ENCODE data around the gene SP5. TPM values are rescaled to one million over a fixed set of nuclear protein-coding genes. Genes with fewer than 3 reads are reported as not detected.

Gene SP5
- total and polyA plus RNA-seq, 2 experiments from 2014 or later, result 1.9 to 2.4 TPM

DNA sequence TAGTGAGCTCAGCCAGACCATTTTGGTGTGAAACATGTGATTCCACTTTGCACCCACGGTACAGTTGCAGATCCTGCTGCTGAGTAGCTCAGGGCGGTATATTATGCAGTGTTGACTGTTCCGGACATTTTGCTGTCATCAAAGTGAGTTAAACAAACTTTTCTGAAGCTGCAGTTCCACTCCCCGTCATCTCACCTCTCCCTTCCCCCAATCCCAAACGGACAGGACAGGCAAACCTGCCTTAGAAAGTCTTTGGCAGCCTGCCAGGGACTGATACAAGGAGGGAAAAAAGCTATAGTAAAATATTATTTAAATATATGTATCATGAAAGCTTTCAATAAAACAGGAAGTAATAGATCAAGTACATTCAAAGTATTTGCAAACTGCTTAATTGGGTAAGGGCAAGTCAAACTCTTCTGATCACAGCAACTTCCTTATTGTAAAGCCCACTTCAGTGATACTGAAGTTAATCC, 35.5 kb upstream of the SP5 start:
- TF ChIP-seq EZH2 (IDR thresholded peaks at IDR 0.05; ENCODE audit: borderline replicate concordance) (no peak), EZH2phosphoT487 (IDR thresholded peaks at IDR 0.05; ENCODE audit: low read depth, severe bottlenecking, unreplicated experiment) (no peak)
- TF ChIP-seq, protein P1, sequence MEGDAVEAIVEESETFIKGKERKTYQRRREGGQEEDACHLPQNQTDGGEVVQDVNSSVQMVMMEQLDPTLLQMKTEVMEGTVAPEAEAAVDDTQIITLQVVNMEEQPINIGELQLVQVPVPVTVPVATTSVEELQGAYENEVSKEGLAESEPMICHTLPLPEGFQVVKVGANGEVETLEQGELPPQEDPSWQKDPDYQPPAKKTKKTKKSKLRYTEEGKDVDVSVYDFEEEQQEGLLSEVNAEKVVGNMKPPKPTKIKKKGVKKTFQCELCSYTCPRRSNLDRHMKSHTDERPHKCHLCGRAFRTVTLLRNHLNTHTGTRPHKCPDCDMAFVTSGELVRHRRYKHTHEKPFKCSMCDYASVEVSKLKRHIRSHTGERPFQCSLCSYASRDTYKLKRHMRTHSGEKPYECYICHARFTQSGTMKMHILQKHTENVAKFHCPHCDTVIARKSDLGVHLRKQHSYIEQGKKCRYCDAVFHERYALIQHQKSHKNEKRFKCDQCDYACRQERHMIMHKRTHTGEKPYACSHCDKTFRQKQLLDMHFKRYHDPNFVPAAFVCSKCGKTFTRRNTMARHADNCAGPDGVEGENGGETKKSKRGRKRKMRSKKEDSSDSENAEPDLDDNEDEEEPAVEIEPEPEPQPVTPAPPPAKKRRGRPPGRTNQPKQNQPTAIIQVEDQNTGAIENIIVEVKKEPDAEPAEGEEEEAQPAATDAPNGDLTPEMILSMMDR (IDR thresholded peaks at IDR 0.05; ENCODE audit: poor library complexity), result no peak
- Histone ChIP-seq H3K4me3 (no peak overlapping the region), H3K27ac (no peak overlapping the region), H4K20me1 (ENCODE audit: insufficient read depth, poor library complexity, severe bottlenecking) (no peaks in the 10 kb centered on the region), H3K9me2 (replicated peaks; ENCODE audit: insufficient read depth) (no peaks in the 10 kb centered on the region), H2AFZ (no peak overlapping the region), H3K4me2 (peak overlapping the region; percentile 57), H3K9me3 (ENCODE audit: low read depth) (no peaks in the 10 kb centered on the region), H3K79me2 (no peaks in the 10 kb centered on the region), H3K4me1 (ENCODE audit: insufficient read depth) (peaks cover 10% of the 10 kb centered on the region), H3K36me3 (replicated peaks; ENCODE audit: insufficient read depth, low read depth) (no peaks in the 10 kb centered on the region), H3K27me3 (no peaks in the 10 kb centered on the region)
- 6% methylated on average over 5 of the region's 5 CpGs for WGBS (ENCODE audit: low lambda C conversion rate, missing lambda C conversion rate)
- DNase-seq (ENCODE audit: low spot score), result peak; percentile 44

GRCh38 chr2:170680172-170680941, 34.8 kb upstream of the SP5 start:
- H3K4me3 ChIP-seq, result no peak overlapping the region
- no peaks in the 10 kb centered on the region for H4K20me1 ChIP-seq (ENCODE audit: insufficient read depth, poor library complexity, severe bottlenecking)
- no peak overlapping the region for H3K27ac ChIP-seq
- TF ChIP-seq EZH2phosphoT487 (IDR thresholded peaks at IDR 0.05; ENCODE audit: low read depth, severe bottlenecking, unreplicated experiment) (no peak), EZH2 (IDR thresholded peaks at IDR 0.05; ENCODE audit: borderline replicate concordance) (no peak)
- TF ChIP-seq, protein P1 (IDR thresholded peaks at IDR 0.05; ENCODE audit: poor library complexity), result no peak
- H3K27me3 ChIP-seq, result no peaks in the 10 kb centered on the region
- no peak overlapping the region for H3K4me2 ChIP-seq
- no peak for DNase-seq (ENCODE audit: low spot score)
- H3K9me3 ChIP-seq (ENCODE audit: low read depth), result no peaks in the 10 kb centered on the region
- H3K4me1 ChIP-seq (ENCODE audit: insufficient read depth), result peaks cover 10% of the 10 kb centered on the region
- 43% methylated on average over 2 of the region's 2 CpGs for WGBS (ENCODE audit: low lambda C conversion rate, missing lambda C conversion rate)
- H3K9me2 ChIP-seq (replicated peaks; ENCODE audit: insufficient read depth), result no peaks in the 10 kb centered on the region
- no peaks in the 10 kb centered on the region for H3K36me3 ChIP-seq (replicated peaks; ENCODE audit: insufficient read depth, low read depth)
- no peaks in the 10 kb centered on the region for H3K79me2 ChIP-seq
- H2AFZ ChIP-seq, result no peak overlapping the region

- Histone ChIP-seq H3K79me2 (no peaks in the 10 kb centered on the region), H2AFZ (no peak overlapping the region), H3K4me3 (no peak overlapping the region), H3K36me3 (replicated peaks; ENCODE audit: insufficient read depth, low read depth) (no peaks in the 10 kb centered on the region), H3K4me1 (ENCODE audit: insufficient read depth) (peaks cover 10% of the 10 kb centered on the region), H3K9me3 (ENCODE audit: low read depth) (no peaks in the 10 kb centered on the region), H3K4me2 (no peak overlapping the region), H4K20me1 (ENCODE audit: insufficient read depth, poor library complexity, severe bottlenecking) (no peaks in the 10 kb centered on the region), H3K27me3 (no peaks in the 10 kb centered on the region), H3K9me2 (replicated peaks; ENCODE audit: insufficient read depth) (no peaks in the 10 kb centered on the region), H3K27ac (no peak overlapping the region)
- no peak for DNase-seq (ENCODE audit: low spot score)
- WGBS (ENCODE audit: low lambda C conversion rate, missing lambda C conversion rate), result 60% methylated on average over 1 of the region's 1 CpG
- TF ChIP-seq EZH2phosphoT487 (IDR thresholded peaks at IDR 0.05; ENCODE audit: low read depth, severe bottlenecking, unreplicated experiment) (no peak), EZH2 (IDR thresholded peaks at IDR 0.05; ENCODE audit: borderline replicate concordance) (no peak)
- TF ChIP-seq, protein P1 (IDR thresholded peaks at IDR 0.05; ENCODE audit: poor library complexity), result no peak
Observed at GRCh38 chr2:170681311-170681710, 33.8 kb upstream of the SP5 start.
